Caco-2 (cell line): Measurements from ENCODE around the gene RAB29. TPM values are rescaled to one million over a fixed set of nuclear protein-coding genes. Genes with fewer than 3 reads are reported as not detected.

Source experiments
- BruUV-seq: library from RNA; stranded (reverse); fragments of 400-500 nt; replicated peaks from 2 replicates; lab custom pipeline; 2021; lab: Mats Ljungman, UMichigan
- CTCF ChIA-PET: fragments of 300-600 bp; sonication (Branson Sonifier 250); formaldehyde crosslinking; loops from one replicate; lab custom pipeline; 2022; ENCODE audit warnings: antibody characterized with exemption; lab: Charles Lee
- POLR2A ChIA-PET: fragments of 300-600 bp; sonication (Branson Sonifier 250); formaldehyde crosslinking; loops from one replicate; lab custom pipeline; 2022; ENCODE audit warnings: antibody characterized with exemption; lab: Charles Lee
- DNase-seq, 2 experiments: peaks; one replicate each; pipeline versions ENCODE4 v3.0.0 to v3.0.0-alpha.2; 2020 to 2022
- H3K27me3 ChIP-seq: replicated peaks from 2 replicates; pipeline ENCODE4 v1.6.0; 2011; ENCODE audit warnings: low read length; ENCODE audit not compliant: control insufficient read depth, insufficient read depth
- H3K36me3 ChIP-seq: 2 replicates; pipeline ENCODE4 v1.5.1; 2011; ENCODE audit warnings: low read length; ENCODE audit not compliant: control insufficient read depth, insufficient read depth
- H3K4me1 ChIP-seq: fragments of 250-450 bp; sonication (Bioruptor Pico); 2 replicates; pipeline ENCODE4 v1.5.1; 2020; ENCODE audit warnings: mild to moderate bottlenecking
- H3K4me3 ChIP-seq: 2 replicates; pipeline ENCODE4 v1.5.1; 2011; ENCODE audit warnings: low read depth, mild to moderate bottlenecking, control low read depth, low read length
- H3K9me3 ChIP-seq: fragments of 250-450 bp; sonication (Bioruptor Pico); 2 replicates; pipeline ENCODE4 v1.5.1; 2020; ENCODE audit warnings: mild to moderate bottlenecking, moderate library complexity
- H3K27ac Mint-ChIP-seq: one replicate; pipeline ENCODE4 v1.8.0; 2022; ENCODE audit warnings: mixed read lengths; ENCODE audit not compliant: unreplicated experiment
- H3K27me3 Mint-ChIP-seq: one replicate; pipeline ENCODE4 v1.8.0; 2022; ENCODE audit warnings: mixed read lengths; ENCODE audit not compliant: insufficient read depth, unreplicated experiment
- H3K36me3 Mint-ChIP-seq: one replicate; pipeline ENCODE4 v1.8.0; 2022; ENCODE audit warnings: mild to moderate bottlenecking, mixed read lengths; ENCODE audit not compliant: insufficient read depth, unreplicated experiment
- H3K4me1 Mint-ChIP-seq: one replicate; pipeline ENCODE4 v1.8.0; 2022; ENCODE audit warnings: low read depth, mixed read lengths; ENCODE audit not compliant: unreplicated experiment
- H3K4me3 Mint-ChIP-seq: one replicate; pipeline ENCODE4 v1.8.0; 2022; ENCODE audit warnings: mild to moderate bottlenecking, moderate library complexity, mixed read lengths; ENCODE audit not compliant: unreplicated experiment
- H3K9me3 Mint-ChIP-seq: one replicate; pipeline ENCODE4 v1.8.0; 2022; ENCODE audit warnings: mixed read lengths; ENCODE audit not compliant: unreplicated experiment
- intact Hi-C: fragments of 100-400 bp; cut with micrococcal nuclease; formaldehyde crosslinking; loops from one replicate; pipeline ENCODE4 v1.10.0; 2022; ENCODE audit not compliant: unreplicated experiment
- total RNA-seq: library from RNA; stranded (reverse); gene quantifications from 2 replicates; pipeline ENCODE4 v1.2.3, GENCODE V29; 2022
- TF ChIP-seq, protein P1 (sequence below), 2 experiments: fragments of 200-600 bp in 1 of 2; IDR thresholded peaks; 1 replicate in 1 of 2; 2 replicates in 1 of 2; pipeline versions ENCODE4 v1.5.1 to v1.8.0; 2011 to 2022; ENCODE audit warnings: antibody characterized with exemption in 1 of 2, control low read depth in 1 of 2, inconsistent platforms in 1 of 2, low read depth in 1 of 2, low read length in 1 of 2, mild to moderate bottlenecking in 1 of 2, moderate library complexity in 1 of 2; ENCODE audit not compliant: insufficient read depth in 1 of 2, severe bottlenecking in 1 of 2, unreplicated experiment in 1 of 2

Gene RAB29
- total RNA-seq, 1 experiment from 2014 or later, result 11.0 TPM

DNA sequence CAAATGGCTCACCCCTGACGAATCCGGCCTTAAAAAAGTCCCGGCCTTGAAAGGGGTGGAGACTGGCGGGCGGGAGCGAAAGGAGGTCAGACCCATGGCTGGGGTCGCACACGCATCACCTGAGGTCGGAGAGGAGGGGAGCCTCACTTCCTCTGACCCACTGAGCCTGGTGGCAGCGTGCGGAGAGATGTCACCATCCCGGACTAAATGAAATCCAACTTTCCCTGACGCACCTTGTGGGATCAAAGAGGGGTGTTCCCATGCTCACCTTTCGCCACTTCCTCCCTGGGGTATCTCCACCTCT lies 38.4 kb upstream of the RAB29 start:
- peaks cover 15% of the 10 kb centered on the region for H3K4me1 Mint-ChIP-seq
- peak overlapping the region; percentile 95 for H3K4me3 Mint-ChIP-seq
- no TSS peak for BruUV-seq
- CTCF ChIA-PET, result no interaction called here
- intact Hi-C loops, result loop anchor here (5.0 kb wide), 1 partner anchor 94 kb away; no protein-coding TSS in a partner anchor
- TF ChIP-seq, protein P1, sequence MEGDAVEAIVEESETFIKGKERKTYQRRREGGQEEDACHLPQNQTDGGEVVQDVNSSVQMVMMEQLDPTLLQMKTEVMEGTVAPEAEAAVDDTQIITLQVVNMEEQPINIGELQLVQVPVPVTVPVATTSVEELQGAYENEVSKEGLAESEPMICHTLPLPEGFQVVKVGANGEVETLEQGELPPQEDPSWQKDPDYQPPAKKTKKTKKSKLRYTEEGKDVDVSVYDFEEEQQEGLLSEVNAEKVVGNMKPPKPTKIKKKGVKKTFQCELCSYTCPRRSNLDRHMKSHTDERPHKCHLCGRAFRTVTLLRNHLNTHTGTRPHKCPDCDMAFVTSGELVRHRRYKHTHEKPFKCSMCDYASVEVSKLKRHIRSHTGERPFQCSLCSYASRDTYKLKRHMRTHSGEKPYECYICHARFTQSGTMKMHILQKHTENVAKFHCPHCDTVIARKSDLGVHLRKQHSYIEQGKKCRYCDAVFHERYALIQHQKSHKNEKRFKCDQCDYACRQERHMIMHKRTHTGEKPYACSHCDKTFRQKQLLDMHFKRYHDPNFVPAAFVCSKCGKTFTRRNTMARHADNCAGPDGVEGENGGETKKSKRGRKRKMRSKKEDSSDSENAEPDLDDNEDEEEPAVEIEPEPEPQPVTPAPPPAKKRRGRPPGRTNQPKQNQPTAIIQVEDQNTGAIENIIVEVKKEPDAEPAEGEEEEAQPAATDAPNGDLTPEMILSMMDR (IDR thresholded peaks at IDR 0.05; ENCODE audit: insufficient read depth in 1 of 2, low read depth in 1 of 2, low read length in 1 of 2, severe bottlenecking in 1 of 2, unreplicated experiment in 1 of 2), result no peak
- H3K27me3 Mint-ChIP-seq, result no peaks in the 10 kb centered on the region
- DNase-seq, result no peak
- POLR2A ChIA-PET, result no interaction called here
- no peaks in the 10 kb centered on the region for H3K27me3 ChIP-seq
- no peaks in the 10 kb centered on the region for H3K9me3 ChIP-seq
- H3K36me3 ChIP-seq, result no peaks in the 10 kb centered on the region
- H3K4me3 ChIP-seq, result peak overlapping the region; percentile 81
- H3K9me3 Mint-ChIP-seq, result no peaks in the 10 kb centered on the region
- peak overlapping the region; percentile 76 for H3K27ac Mint-ChIP-seq
- H3K36me3 Mint-ChIP-seq, result peaks cover 9% of the 10 kb centered on the region
- peaks cover 5% of the 10 kb centered on the region; the same call in 1 of the 2 replicates for H3K4me1 ChIP-seq

DNA sequence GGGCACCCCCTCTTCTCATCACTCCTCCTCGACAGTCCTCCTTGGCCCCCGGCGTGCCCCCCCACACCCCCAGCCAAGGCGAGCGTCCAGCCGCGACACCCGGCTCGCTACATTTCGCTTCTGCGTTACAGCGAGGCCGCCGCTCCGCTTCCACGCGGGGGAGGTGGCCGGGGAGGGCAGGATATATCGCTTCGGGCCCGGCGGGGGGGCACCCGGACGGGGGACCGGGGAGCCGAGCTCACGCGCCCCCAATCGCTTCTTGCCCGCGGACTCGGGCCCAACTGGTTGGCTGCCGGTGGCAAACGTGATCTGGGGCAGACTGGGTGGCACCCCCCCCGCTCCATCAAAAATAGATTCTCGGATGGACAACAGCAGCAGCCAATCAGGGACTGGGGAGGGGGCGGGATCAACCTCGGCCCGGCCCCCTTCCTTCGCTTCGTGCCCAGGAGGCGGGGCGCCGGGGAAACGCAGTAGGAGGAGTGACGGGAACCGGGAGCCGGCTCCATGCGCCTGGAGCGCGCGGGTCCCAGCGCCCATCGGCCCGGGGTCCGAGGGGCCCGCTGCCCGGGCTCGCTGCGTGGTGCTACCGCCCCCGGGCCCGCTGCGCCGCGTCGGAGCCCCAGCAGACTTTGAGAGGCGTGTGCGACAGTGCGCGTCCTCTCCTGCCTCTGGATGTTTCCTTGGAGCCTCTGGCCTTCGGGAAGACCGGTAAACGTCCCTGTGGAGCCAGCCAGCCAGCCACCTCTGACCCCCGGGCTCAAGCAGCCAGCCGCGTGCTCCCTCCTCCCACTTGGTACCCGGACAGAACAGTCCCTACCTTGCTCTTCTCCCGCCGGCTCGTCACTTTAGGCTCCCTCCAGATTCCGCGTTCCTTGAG lies 37.8 kb upstream of the RAB29 start, which contains the start of gene SLC41A1:
TSS of gene SLC41A1 (minus strand) at position 321 of the 877 bp plus-strand sequence. CDS start 2,757 bp downstream, outside the sequence.
- Histone ChIP-seq H3K36me3 (no peaks in the 10 kb centered on the region), H3K4me1 (peaks cover 5% of the 10 kb centered on the region; the same call in 1 of the 2 replicates), H3K27me3 (no peaks in the 10 kb centered on the region), H3K4me3 (peak within 1 kb of the TSS; percentile 81), H3K9me3 (no peaks in the 10 kb centered on the region)
- no peaks in the 10 kb centered on the region for H3K9me3 Mint-ChIP-seq
- H3K4me1 Mint-ChIP-seq, result peaks cover 15% of the 10 kb centered on the region
- no TSS peak for BruUV-seq
- peak; percentile 87 to 89 for DNase-seq
- peaks cover 9% of the 10 kb centered on the region for H3K36me3 Mint-ChIP-seq
- ChIA-PET CTCF (interaction anchor here (0.7 kb wide), 1 partner anchor 106 kb away, joined by 3 read pairs; no protein-coding TSS in a partner anchor), POLR2A (interaction anchor here (0.6 kb wide), 1 partner anchor 64 kb away, joined by 3 read pairs; no protein-coding TSS in a partner anchor)
- TF ChIP-seq, protein P1 (IDR thresholded peaks at IDR 0.05; ENCODE audit: insufficient read depth in 1 of 2, low read depth in 1 of 2, low read length in 1 of 2, severe bottlenecking in 1 of 2, unreplicated experiment in 1 of 2), result no peak
- peak within 1 kb of the TSS; percentile 76 for H3K27ac Mint-ChIP-seq
- no peaks in the 10 kb centered on the region for H3K27me3 Mint-ChIP-seq
- peak within 1 kb of the TSS; percentile 95 for H3K4me3 Mint-ChIP-seq
- intact Hi-C loops, result loop anchor here (5.0 kb wide), 1 partner anchor 94 kb away; no protein-coding TSS in a partner anchor

DNA sequence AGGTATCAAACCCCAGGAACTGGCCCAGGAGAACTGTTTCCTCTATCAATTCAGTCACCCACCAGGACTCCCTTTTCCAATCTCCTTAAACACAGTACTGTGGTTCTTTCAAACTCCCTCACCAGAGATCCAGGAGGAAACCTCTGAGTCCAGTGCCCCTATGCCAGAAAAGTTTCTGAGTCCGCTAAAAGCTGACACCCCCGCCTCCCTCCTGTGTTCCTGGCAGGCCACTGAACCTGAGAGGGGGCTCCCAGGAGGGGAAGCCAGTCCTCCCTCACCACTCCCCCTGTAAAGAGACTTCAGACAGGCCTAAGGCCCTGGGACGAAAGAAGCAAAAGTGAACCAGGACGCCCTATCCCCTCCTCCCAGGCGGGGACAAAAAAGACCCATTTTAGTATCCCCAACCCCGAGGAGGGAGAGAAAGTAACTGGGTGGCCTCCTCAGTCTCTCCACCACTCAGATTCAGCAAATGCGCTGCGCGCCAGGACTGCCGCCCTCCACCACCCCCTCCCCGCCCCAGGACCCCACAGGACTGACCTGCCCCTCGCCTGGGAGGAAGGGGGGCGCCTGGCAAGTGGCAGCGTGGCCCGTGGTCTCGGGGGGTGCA lies 37.1 kb upstream of the RAB29 start:
- Mint-ChIP-seq H3K4me1 (peaks cover 15% of the 10 kb centered on the region), H3K9me3 (no peaks in the 10 kb centered on the region), H3K27me3 (no peaks in the 10 kb centered on the region), H3K36me3 (peaks cover 9% of the 10 kb centered on the region), H3K4me3 (peak overlapping the region; percentile 95), H3K27ac (no peak overlapping the region)
- POLR2A ChIA-PET, result interaction anchor here (0.6 kb wide), 1 partner anchor 63 kb away, joined by 3 read pairs; no protein-coding TSS in a partner anchor
- peak in 1 of 2 experiments; percentile 12 for DNase-seq
- H3K4me1 ChIP-seq, result peaks cover 5% of the 10 kb centered on the region; the same call in 1 of the 2 replicates
- no TSS peak for BruUV-seq
- CTCF ChIA-PET, result interaction anchor here (0.7 to 2.5 kb wide), 2 partner anchors 106 to 165 kb away, joined by 3 to 13 read pairs; no protein-coding TSS in a partner anchor
- H3K36me3 ChIP-seq, result no peaks in the 10 kb centered on the region
- H3K4me3 ChIP-seq, result peak overlapping the region; percentile 81
- TF ChIP-seq, protein P1 (IDR thresholded peaks at IDR 0.05; ENCODE audit: insufficient read depth in 1 of 2, low read depth in 1 of 2, low read length in 1 of 2, severe bottlenecking in 1 of 2, unreplicated experiment in 1 of 2), result no peak
- H3K27me3 ChIP-seq, result no peaks in the 10 kb centered on the region
- no peaks in the 10 kb centered on the region for H3K9me3 ChIP-seq
- intact Hi-C loops, result loop anchor here (5.0 kb wide), 1 partner anchor 95 kb away; no protein-coding TSS in a partner anchor
